ENCODE results near the gene GPATCH8.
A peak's percentile ranks its signal among the peaks of the same experiment; 100 is the strongest.

The GPATCH8 gene

DNA sequence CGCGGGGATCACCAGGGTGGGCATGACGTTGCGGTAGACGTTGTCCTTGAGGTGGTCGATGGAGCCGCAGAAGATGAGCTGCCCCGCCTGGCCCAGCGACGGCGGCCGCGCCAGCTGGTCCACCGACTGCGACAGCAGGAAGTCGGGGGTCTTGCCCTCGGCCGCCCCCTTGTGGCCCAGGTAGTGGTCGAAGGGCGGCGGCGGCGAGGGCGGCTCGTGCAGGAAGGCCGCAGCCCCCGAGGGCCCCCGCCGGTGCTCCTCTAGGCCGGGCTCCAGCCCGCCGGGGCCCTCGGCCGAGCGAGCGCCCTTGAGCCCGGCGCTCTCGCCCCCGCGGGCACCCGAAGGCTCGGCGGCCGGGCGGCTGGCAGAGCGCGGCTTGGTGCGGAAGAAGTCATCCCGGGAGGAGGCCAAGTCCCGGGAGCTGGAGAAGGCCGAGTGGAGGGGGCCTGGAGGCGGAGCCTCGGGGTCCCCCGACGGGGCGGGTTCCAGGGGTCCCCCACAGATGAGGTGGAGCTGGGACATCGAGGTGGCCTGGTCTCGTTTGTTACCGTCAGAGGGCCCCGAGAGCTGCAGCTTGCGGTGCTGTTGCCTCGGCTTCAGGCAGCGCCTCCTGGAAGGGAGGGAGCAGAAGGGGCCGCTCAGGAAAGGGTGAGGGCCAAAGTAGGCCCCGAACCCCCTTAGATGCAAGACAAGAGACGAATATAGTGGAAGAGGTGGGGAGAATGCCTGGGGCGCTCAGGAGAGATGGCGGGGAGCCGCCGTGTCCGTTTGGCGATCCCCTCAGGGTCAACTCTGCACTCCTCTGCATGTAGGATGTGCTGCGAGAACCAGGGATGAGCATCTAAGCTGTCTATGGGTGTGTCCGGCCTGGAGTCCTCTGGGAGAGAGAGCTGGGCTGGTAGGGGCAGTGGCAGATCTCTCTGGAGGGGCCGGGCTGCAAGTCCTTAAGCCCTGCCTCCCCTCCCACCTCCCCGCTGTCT lies 148.3 kb downstream of the GPATCH8 start:
- peak; percentile 39 for DNase-seq (ENCODE audit: low read depth)

DNA sequence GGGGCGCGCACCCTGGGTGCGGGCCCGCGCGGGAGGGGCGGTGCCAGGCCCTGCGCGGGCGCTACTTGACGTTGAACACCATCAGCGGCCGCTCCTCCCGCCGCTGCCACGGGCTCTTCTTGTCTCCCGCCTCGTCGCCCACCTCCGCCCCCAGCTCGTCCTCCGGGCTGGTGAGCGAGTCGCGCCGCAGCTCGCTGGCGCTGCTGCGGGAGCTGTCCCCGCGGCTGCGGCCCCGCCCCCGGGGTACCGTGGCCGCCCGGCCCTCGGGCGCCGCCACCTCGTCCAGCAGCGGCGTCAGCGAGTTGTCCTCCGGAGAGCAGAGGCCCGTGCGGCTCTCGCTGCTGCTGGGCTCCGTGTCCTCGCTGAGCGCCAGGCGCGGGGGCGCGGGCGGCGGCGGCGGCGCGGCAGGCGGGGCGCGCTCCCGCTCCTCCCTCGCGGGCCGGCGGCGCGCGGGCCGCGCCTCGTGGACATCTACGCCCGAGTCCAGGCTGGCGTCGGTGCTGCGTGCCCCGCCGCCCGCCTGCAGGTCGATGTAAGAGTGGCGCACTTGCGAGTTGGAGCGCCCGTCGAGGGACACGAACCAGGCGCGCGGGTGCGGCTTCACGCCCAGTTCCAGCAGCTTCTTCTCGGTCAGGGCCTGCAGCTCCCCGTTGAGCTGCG lies 149.4 kb downstream of the GPATCH8 start:
- DNase-seq (ENCODE audit: low read depth), result no peak

DNA sequence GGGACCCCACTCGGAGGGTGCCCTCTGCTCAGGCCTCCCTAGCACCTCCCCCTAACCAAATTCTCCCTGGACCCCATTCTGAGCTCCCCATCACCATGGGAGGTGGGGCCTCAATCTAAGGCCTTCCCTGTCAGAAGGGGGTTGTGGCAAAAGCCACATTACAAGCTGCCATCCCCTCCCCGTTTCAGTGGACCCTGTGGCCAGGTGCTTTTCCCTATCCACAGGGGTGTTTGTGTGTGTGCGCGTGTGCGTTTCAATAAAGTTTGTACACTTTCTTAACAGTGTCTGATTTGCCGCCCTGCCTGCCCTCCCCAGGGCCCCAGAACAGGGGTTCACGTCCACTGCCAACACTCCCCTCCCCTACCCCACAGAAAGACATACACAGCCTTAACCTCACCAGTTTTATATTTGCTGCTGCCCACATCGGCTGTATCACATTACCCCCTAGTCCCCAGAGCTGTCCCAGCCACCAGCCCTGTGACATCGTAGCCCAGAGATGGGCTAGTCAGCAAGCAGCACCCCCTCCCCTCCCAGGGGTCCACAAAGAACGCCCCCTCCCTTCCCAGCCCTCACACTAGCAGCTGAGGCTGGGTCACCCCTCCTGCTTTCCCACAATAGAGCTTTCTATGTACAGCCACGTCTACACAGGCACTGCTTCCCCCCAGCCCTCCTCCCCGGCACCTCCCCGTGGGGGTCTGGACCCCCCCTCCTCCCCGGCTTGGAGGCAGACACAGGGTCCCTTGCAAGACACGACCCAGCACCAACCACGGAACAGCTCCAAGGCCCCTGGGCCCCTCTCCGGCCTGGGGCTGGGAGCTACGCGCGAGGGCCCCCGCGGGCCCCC lies 150.2 kb downstream of the GPATCH8 start:
- no peak for DNase-seq (ENCODE audit: low read depth)

DNA sequence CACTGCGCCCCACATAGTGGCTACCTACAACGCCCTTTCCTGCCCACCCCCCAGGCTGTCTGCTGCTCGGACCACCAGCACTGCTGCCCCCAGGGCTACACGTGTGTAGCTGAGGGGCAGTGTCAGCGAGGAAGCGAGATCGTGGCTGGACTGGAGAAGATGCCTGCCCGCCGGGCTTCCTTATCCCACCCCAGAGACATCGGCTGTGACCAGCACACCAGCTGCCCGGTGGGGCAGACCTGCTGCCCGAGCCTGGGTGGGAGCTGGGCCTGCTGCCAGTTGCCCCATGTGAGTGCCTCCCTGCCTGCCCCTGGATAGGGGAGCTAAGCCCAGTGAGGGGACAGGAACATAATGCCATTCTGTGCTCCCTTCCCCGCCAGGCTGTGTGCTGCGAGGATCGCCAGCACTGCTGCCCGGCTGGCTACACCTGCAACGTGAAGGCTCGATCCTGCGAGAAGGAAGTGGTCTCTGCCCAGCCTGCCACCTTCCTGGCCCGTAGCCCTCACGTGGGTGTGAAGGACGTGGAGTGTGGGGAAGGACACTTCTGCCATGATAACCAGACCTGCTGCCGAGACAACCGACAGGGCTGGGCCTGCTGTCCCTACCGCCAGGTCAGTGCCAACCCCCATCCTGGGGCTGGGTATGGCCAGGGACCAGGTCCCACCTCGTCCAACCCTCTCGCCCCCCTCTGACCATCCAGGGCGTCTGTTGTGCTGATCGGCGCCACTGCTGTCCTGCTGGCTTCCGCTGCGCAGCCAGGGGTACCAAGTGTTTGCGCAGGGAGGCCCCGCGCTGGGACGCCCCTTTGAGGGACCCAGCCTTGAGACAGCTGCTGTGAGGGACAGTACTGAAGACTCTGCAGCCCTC lies 151.0 kb downstream of the GPATCH8 start:
- DNase-seq (ENCODE audit: low read depth), result no peak

DNA sequence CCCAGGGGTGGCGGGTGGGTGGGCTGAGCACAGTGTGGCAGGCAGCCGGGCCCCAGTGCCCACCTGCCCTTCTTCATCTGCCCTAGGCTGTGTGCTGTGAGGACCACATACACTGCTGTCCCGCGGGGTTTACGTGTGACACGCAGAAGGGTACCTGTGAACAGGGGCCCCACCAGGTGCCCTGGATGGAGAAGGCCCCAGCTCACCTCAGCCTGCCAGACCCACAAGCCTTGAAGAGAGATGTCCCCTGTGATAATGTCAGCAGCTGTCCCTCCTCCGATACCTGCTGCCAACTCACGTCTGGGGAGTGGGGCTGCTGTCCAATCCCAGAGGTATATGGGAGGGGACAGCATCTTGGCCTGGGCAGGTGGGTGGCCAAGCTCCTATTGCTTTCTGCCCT lies 151.7 kb downstream of the GPATCH8 start:
- no peak for DNase-seq (ENCODE audit: low read depth)

DNA sequence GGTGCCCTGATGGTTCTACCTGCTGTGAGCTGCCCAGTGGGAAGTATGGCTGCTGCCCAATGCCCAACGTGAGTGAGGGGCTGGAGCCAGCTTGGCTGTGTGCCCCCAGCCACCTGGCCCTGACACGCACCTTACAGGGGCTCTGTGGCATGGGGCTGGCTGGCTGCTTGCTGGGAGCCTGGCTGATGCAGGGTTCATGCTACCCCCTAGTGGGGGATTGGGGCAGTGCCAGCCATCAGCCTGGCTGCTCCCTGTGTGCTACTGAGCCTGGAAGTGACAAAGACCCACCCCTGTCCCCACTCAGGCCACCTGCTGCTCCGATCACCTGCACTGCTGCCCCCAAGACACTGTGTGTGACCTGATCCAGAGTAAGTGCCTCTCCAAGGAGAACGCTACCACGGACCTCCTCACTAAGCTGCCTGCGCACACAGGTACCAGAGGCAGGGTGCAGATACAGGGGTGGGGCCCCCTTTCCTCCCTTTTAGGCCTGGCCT lies 152.4 kb downstream of the GPATCH8 start:
- peak; percentile 61 for DNase-seq (ENCODE audit: low read depth)

DNA sequence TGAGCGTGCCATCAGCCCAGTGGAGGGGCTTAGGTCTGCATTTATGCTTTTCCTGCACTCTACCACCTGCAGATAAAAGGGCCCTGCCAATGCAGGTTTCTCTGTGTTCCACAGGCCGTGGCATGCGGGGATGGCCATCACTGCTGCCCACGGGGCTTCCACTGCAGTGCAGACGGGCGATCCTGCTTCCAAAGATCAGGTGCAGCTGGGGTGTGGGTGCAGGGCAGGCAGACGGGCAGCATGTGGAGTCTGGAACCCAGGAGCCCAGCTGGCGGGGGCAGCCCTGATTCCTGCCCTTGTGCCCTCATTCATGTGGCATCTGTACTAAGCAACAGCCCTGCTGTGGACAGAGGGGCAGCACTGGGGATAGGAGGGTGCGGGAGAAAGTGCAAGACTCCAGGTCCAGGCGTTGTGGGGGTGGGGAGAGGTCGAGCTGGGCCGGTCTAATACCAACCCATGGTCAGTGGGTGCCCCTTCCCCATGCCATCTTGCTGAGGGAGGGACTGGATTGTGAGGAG lies 153.6 kb downstream of the GPATCH8 start:
- DNase-seq (ENCODE audit: low read depth), result no peak

DNA sequence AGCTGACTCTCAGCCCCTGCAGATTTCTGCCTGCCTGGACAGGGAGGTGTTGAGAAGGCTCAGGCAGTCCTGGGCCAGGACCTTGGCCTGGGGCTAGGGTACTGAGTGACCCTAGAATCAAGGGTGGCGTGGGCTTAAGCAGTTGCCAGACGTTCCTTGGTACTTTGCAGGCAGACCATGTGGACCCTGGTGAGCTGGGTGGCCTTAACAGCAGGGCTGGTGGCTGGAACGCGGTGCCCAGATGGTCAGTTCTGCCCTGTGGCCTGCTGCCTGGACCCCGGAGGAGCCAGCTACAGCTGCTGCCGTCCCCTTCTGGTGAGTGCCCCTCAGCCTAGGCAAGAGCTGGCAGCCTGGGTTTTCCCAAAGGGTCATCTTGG lies 154.2 kb downstream of the GPATCH8 start:
- no peak for DNase-seq (ENCODE audit: low read depth)

DNA sequence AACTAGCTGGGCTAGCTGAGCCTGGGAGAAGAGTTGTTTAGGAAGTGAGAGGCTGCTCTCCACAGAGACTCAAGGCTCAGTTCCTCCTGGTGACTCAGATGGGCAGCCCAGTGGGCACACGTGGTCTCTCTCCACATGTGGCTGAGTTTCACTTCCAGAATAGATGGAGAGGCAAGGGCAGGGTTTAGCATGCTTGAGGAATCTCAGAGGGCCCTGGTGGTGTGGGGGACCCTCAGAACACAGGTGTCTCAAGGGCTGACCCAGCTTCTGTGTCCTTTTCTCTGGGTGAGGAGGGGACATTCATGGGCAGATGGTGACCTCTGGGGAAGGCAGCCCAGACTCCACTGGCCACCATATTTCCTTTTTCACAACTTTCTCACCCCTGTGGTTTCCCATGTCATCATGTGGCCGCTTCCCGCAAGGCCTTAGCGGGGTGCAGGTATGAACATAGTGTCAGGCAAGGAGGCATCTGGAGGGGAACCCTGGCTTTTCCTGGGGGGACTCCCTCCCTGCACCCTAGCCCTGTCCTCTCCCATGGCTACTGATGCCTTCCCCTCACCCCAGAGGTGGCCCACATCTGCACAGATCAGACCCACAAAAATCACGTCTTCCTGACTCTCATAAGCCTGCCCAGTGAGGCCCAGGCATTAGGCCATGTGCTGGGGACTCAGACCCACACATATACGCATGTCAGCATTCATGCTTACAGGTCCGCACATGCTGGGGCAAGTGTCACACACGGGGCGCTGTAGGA lies 154.8 kb downstream of the GPATCH8 start:
- DNase-seq (ENCODE audit: low read depth), result no peak
